HG02943 (cell line): Measurements from ENCODE around the gene ESPN.
A peak's percentile ranks its signal among the peaks of the same experiment; 100 is the strongest.
"Not testable (repeated sequence)": the region's sequence is repeated elsewhere in the genome, so short reads cannot be mapped to it uniquely, and the experiment has no call there.

Experiments used
- ATAC-seq: cut with Tn5 transposase; IDR thresholded peaks from one replicate; pipeline ENCODE4 v1.9.1; 2021; ENCODE audit warnings: mild to moderate bottlenecking, low read depth, moderate library complexity; ENCODE audit not compliant: unreplicated experiment

ESPN gene

GRCh38 chr1:6424619-6425593 lies at the start of gene ESPN:
Gene ESPN, plus strand, starts transcription at chr1:6424776. Its CDS starts 180 bp downstream, at chr1:6424956.
- no peak for ATAC-seq

- no peak for ATAC-seq
Observed at GRCh38 chr1:6378096-6378746, 46.4 kb upstream of the ESPN start.

- ATAC-seq: no peak
Observed at GRCh38 chr1:6380037-6380436, 44.5 kb upstream of the ESPN start.

GRCh38 chr1:6384135-6384534 lies 40.4 kb upstream of the ESPN start:
- no peak for ATAC-seq

- no peak for ATAC-seq
Observed at GRCh38 chr1:6384962-6385361, 39.6 kb upstream of the ESPN start.

GRCh38 chr1:6385488-6386191 lies 38.9 kb upstream of the ESPN start:
- no peak for ATAC-seq

- ATAC-seq: no peak
Observed at GRCh38 chr1:6386371-6386949, 38.1 kb upstream of the ESPN start.

GRCh38 chr1:6389971-6390370 lies 34.6 kb upstream of the ESPN start:
- no peak for ATAC-seq

GRCh38 chr1:6391951-6392808 lies 32.4 kb upstream of the ESPN start:
- no peak for ATAC-seq

GRCh38 chr1:6392809-6393399 lies 31.7 kb upstream of the ESPN start:
- peak; percentile 2 for ATAC-seq

- peak; percentile 75 for ATAC-seq
Observed at GRCh38 chr1:6393400-6394187, 31.0 kb upstream of the ESPN start, which contains the start of gene ACOT7. Gene ACOT7, minus strand, starts transcription at chr1:6393767. Its CDS starts 368 bp downstream, at chr1:6393399.

- not testable (repeated sequence) for ATAC-seq
Observed at GRCh38 chr1:6395130-6395529, 29.4 kb upstream of the ESPN start.

GRCh38 chr1:6395781-6396244 lies 28.8 kb upstream of the ESPN start:
- not testable (repeated sequence) for ATAC-seq

- no peak for ATAC-seq
Observed at GRCh38 chr1:6396998-6397397, 27.6 kb upstream of the ESPN start.

- ATAC-seq: no peak
Observed at GRCh38 chr1:6397844-6398441, 26.6 kb upstream of the ESPN start.

GRCh38 chr1:6399294-6399693 lies 25.3 kb upstream of the ESPN start:
- ATAC-seq: no peak

- ATAC-seq: no peak
Observed at GRCh38 chr1:6401673-6402072, 22.9 kb upstream of the ESPN start.

- ATAC-seq: no peak
Observed at GRCh38 chr1:6408023-6408422, 16.6 kb upstream of the ESPN start.
